Lower leg skin (tissue), 3 donors: ENCODE results near the gene BTN2A1.

Experiments
- CTCF ChIP-seq, 3 donors: fragments of 450-650 bp; IDR thresholded peaks; one replicate each; pipeline ENCODE4 v1.5.1; 2016; ENCODE audit warnings: antibody characterized with exemption in 3 of 3, mild to moderate bottlenecking in 3 of 3, moderate library complexity in 2 of 3
- POLR2A ChIP-seq, 2 donors: fragments of 450-650 bp; IDR thresholded peaks; one replicate each; pipeline ENCODE4 v1.6.1; 2016 to 2017; ENCODE audit warnings: antibody characterized with exemption in 2 of 2, mild to moderate bottlenecking in 1 of 2, moderate library complexity in 1 of 2

- TF ChIP-seq CTCF (IDR thresholded peaks at IDR 0.05) (no peak), POLR2A (IDR thresholded peaks at IDR 0.05) (no peak)
Measured at GRCh38 chr6:26474439-26474881, 16.7 kb downstream of the BTN2A1 start.
